T follicular helper cell (primary cell): ENCODE measurements around the gene DNAJC6.
"Not testable (repeated sequence)": the region's sequence is repeated elsewhere in the genome, so short reads cannot be mapped to it uniquely, and the experiment has no call there.

ENCODE experiments used
- DNase-seq: peaks from one replicate; pipeline ENCODE4 v3.0.0-alpha.2; 2020; ENCODE audit warnings: low read depth

DNAJC6 gene

GRCh38 chr1:65357291-65357960, 48.1 kb downstream of the DNAJC6 start:
- DNase-seq = no peak

- no peak for DNase-seq
Measured at GRCh38 chr1:65359888-65360287, 50.5 kb downstream of the DNAJC6 start.

DNA sequence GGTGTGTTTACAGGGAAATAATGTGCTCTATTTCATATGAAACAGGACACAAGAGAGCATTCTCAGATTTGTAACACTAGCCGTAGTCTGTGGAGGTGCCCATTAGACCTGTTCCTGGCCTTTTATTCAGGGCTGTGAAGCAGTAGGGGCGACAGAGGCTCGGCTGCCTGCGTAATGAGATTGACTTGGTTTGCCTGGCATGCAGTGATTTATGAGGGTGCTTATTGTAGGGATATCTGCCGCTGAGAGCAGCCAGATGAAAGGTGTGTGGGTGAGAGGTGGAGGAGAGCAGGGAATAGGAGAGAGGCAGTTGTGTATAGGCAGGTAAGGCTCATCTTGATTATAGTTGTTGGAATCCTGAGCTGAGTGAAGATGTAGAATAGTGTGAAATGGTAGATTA, 51.3 kb downstream of the DNAJC6 start:
- no peak for DNase-seq

DNA sequence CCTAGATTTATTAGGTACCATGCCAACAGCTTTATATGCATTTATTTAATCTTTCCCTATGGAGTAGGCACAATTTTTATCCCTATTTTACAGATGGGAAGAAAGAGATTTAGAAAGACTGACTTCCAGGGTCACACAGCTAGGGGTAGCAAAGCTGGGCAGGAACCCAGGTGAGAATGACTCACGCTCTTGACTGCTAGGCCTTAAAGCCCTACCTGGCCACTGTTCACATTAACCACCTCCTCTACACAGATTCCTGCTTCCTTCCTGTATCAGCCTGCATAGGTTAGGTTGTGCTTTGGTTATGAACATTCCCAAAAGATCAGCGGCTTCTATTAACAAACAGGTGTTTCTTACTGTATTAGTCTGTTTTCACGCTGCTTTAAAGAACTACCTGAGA, 53.2 kb downstream of the DNAJC6 start:
- DNase-seq = no peak

DNA sequence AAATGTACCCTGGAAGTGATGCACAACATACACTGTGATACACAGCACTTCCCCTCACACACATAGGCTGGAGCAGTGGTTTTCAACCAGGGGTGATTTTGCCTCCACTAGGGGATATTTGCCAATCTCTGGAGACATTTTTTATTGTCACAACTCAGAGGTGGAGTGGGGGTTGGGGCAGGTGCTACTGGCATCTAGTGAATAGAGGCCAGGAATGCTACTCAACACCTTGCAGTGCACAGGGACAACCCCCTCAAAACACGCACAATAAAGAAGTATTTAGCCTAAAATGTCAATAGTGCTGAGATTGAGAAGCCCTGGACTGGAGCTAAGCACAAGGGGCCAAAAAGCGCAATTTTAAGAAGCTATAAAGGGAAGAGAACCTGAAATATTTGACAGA, 54.1 kb downstream of the DNAJC6 start:
- no peak for DNase-seq

DNA sequence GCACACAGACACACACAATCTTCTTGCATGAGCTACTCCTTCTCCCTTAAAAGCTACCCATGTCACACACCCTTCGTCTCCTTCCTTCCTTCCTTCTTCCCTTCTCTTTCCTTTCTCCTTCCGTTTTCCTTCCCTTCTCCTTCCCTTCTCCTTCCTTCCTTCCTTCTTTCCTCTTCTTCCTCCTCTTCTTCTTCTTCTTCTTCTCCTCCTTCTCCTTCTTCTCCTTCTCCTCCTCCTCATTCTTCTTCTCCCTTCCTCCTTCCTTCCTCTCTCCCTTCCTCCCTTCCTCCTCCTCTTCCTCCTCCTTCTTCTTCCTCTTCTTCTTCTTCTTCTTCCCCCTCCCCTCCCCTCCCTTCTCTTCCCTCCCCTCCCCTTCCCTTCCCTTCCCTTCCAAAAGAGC, 59.1 kb downstream of the DNAJC6 start:
- DNase-seq = no peak

DNA sequence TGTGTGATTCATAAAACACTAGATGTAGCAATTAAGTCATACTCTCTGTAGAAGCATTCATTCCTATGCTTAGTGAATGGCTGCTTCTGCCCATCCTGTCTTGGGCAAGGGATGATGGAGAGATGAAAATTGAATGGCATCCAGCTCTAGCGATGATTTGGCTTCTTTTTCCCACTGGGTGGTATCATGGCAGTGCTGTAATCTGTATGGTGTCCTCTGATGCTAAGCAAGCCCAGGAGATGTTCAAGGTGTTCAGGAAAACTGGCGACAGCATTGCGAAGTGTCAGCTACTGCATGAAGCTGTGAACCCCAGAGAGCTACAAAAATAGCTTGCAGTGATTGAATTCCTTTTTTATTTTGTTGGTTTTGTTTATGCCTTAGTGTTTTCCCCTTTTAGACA, 62.2 kb downstream of the DNAJC6 start:
- DNase-seq = no peak

GRCh38 chr1:65372557-65372956, 63.2 kb downstream of the DNAJC6 start:
- DNase-seq = no peak

GRCh38 chr1:65377496-65378246, 68.3 kb downstream of the DNAJC6 start:
- DNase-seq = no peak

DNA sequence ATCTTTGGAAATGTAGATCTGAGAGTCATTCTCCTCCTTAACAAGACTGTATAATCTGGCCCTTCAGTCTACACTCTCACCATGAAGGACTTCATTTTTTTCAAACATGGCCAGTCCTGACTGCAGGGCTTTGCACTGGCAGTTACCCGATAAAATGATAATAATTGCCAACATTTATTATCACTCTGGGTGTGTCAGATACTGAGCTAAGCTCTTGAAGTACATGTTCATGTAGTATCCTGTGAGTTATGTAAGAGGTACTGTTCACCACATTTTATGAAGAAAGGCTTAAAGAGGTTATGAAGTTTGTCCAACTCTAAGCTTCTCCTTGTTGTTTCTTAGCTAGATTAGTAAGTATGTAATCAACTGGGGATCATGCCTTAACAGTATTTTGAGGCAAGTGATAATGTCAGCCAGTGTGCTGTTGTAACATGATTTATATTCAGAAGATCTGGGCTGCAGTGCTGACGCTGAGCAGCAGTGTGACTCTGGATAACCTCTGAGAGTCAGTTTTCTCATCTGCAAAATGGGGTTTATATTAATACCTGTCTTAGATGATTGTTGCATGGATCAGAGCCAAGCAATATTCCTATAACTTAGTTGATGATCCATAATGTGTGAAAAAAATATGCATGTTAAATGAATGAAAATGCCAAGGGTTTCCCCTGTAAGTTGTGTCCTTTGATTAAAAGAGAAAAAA, 69.1 kb downstream of the DNAJC6 start:
- DNase-seq = no peak

DNA sequence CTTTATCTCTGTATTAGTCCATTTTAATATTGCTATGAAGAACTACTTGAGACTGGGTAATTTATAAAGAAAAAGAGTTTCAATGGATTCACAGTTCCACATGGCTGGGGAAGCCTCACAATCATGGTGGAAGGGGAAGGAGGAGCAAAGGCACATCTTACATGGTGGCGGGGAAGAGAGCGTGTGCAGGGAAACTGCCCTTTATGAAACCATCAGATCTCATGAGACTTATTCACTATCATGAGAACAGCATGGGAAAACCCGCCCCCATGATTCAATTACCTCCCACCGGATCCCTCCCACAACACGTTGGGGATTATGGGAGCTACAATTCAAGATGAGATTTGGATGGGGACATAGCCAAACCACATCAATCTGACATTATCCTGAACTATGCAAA, 75.1 kb downstream of the DNAJC6 start:
- DNase-seq = not testable (repeated sequence)

GRCh38 chr1:65386439-65386838, 77.1 kb downstream of the DNAJC6 start:
- DNase-seq = no peak

- DNase-seq = no peak
Measured at GRCh38 chr1:65387821-65388220, 78.5 kb downstream of the DNAJC6 start.

DNA sequence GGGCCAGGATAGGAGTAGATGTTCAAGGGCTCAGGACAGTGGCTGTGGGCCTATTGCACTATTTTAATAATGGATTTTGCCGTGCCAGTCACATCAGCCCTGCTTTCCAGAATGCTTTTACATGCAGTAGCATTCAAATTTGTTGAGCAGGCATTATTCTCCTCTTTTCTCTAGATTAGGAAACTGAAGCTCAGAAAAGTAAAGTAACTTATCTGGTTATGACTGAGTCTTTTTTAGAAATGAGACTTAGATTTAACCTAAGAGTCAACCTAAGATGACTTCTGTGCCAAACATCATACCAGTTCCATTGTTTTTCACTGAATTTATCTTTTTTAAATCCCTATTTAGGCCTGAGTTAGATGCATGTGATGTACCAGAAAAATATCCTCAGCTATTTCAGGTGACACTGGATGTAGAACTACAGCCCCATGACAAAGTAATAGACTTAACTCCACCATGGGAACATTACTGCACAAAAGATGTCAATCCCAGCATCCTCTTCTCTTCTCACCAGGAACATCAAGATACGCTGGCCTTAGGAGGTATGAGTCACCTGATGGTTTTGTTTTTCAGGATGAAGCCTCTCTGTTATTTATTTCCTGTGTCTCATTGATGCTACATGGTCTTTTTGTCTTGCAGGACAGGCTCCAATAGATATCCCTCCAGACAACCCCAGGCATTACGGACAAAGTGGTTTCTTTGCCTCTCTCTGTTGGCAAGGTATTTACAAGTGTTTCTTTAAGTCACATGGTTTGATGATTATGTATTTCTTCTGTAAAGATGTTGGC, 79.8 kb downstream of the DNAJC6 start:
- no peak for DNase-seq

GRCh38 chr1:65392497-65392896, 83.2 kb downstream of the DNAJC6 start:
- DNase-seq = no peak

- no peak for DNase-seq
Measured at GRCh38 chr1:65393347-65393746, 84.0 kb downstream of the DNAJC6 start.

DNA sequence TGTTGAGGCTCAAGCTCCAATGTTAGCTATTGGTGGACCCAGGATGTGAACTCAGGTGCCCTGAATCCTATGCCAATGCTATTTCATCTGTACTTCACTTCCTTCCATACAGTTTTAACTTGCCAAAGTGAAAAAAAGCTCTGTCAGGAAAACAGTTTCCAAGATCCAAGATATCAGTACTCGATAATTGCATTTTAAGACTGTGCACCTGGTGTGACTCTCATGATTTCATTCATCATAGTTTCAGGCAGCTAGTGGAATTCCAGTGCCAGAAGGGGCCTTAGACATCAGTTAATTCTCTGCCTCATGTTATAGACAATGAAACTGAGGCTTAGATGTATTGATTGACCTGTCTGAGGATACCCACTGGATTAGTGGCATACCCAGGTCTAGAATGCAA, 84.6 kb downstream of the DNAJC6 start:
- no peak for DNase-seq

DNA sequence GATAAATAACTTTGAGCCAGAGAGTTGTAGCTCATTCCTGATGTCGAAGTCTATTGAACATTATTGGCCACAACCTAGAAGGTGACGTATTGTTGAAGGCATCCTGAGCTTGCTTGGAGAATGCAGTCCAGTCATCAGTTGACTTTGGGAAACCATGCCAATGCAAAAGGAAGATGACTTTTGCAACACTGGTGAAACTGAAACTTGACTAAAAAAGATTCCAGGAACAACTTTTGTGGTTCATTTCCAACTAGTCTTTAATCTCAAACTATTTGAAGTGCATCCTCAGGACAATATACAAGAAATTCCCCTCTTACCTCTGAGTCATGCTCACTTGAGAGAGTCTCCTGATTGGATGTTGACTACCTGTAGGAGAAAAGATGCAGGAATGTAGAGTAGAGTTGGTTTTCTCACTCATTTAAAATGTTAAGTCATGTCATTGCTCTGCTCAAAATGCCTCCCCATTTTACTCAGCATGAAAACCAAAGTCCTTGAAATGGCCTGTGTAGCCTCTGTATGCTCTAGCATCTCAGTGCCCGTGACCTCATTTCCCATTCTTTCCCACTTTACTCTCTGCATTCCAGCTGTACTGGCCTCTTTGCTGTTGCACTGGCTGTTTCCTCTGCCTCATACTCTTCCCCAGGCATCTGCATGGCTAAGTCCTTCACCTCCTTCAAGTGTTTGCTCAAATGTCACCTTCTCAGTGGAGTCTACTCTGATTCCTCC, 86.7 kb downstream of the DNAJC6 start:
- DNase-seq = no peak

DNA sequence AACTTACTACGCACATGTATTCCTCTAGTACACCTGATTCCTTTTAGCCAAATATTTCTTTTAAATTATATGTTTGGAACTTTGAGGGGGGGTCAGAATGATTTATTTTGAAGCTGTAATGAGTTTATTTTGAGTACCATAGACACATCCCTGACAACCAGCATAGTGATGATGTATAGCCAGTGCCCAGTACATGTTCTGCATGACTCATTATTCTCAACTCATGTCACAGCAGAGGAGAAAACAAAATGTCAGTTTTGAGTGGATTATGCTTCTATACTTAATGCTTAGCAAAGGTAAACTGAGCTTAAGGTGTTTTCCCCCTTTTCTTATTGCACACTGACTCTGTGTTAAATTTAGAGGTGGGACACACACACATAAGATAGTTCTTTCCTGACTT, 88.7 kb downstream of the DNAJC6 start:
- no peak for DNase-seq

GRCh38 chr1:65399003-65399402, 89.7 kb downstream of the DNAJC6 start:
- DNase-seq = no peak

DNA sequence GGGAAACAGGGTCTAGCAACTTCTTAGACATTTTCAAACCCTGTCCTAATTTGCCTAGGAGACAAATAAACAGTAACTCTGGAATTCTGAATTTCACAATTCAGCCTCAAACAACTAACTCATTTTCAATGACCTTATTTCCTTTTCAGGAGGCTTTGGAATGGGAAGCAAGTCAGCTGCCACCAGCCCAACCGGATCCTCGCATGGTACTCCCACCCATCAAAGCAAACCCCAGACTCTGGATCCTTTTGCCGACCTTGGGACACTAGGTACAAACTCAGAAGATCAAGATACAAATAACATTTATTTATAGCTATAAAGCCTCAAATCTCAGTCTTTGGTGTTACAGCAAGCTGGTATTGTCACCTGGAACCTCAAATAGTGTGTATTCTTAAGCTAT, 92.3 kb downstream of the DNAJC6 start:
- DNase-seq = no peak

DNA sequence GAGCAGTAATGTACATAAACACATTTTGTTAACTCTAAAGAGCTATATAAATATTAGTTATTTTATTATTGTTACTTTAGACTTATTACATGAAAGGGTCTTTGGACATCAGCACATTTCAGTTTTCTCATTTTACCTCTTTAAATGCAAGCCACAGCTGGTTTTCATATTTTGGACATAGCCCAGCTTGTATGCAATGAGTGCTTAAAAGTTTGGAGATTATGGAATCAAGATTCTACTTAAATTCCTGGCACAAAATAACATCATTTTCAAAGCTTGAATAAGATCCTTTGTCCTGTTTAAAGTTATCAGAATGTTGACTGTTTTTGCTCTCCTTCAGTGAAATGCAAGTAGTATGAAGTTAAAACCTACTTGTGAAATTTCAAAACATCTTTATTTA, 95.6 kb downstream of the DNAJC6 start:
- DNase-seq = no peak
